ENCODE data around the gene HK1. TPM values are rescaled to one million over a fixed set of nuclear protein-coding genes. Genes with fewer than 3 reads are reported as not detected.

HK1 gene
- total RNA-seq, 2 donors from 2014 or later: 15.8 to 17.1 TPM

- intact Hi-C loops (cut with DNase I): no loop called here
- WGBS, 2 donors: 64 to 66% methylated on average over 1 of the region's 1 CpG
- DNase-seq (no peak), ATAC-seq (no peak)
- Histone ChIP-seq H3K27ac (no peak overlapping the region), H3K9me3 (no peaks in the 10 kb centered on the region), H3K27me3 (no peaks in the 10 kb centered on the region), H3K36me3 (replicated peaks in 1 of 2; ENCODE audit: insufficient read depth in 1 of 2, low read depth in 2 of 2) (peaks cover 0 to 1% of the 10 kb centered on the region in 2 donors), H3K4me3 (no peak overlapping the region), H3K4me1 (no peaks in the 10 kb centered on the region)
- TF ChIP-seq CTCF (IDR thresholded peaks at IDR 0.05) (no peak), POLR2A (IDR thresholded peaks at IDR 0.05) (no peak)
Measured at GRCh38 chr10:69397972-69398371, 119.7 kb downstream of the HK1 start.

- H3K27me3 ChIP-seq: no peaks in the 10 kb centered on the region
- H3K9me3 ChIP-seq: no peaks in the 10 kb centered on the region
- no peaks in the 10 kb centered on the region for H3K4me1 ChIP-seq
- intact Hi-C loops (cut with DNase I): no loop called here
- no peak overlapping the region for H3K4me3 ChIP-seq
- H3K27ac ChIP-seq: no peak overlapping the region
- DNase-seq: no peak
- 69 to 71% methylated on average over 15 to 16 of the region's 16 CpGs for WGBS, 2 donors
- ATAC-seq: no peak
- TF ChIP-seq POLR2A (IDR thresholded peaks at IDR 0.05): no peak
- no peak for TF ChIP-seq CTCF (IDR thresholded peaks at IDR 0.05)
- H3K36me3 ChIP-seq (replicated peaks in 1 of 2; ENCODE audit: insufficient read depth in 1 of 2, low read depth in 2 of 2): peaks cover 0 to 1% of the 10 kb centered on the region in 2 donors
Measured at GRCh38 chr10:69398466-69398865, 120.2 kb downstream of the HK1 start.

- TF ChIP-seq CTCF (IDR thresholded peaks at IDR 0.05) (no peak), POLR2A (IDR thresholded peaks at IDR 0.05) (no peak)
- 90 to 93% methylated on average over 22 to 23 of the region's 23 CpGs for WGBS, 2 donors
- no peak overlapping the region for H3K27ac ChIP-seq
Measured at GRCh38 chr10:69400936-69401335, 122.6 kb downstream of the HK1 start.

GRCh38 chr10:69401416-69401815 lies 123.1 kb downstream of the HK1 start:
- WGBS, 2 donors: 75 to 82% methylated on average over 11 of the region's 11 CpGs
- DNase-seq (no peak), ATAC-seq (no peak)
- Histone ChIP-seq H3K36me3 (replicated peaks in 1 of 2; ENCODE audit: insufficient read depth in 1 of 2, low read depth in 2 of 2) (peaks cover 0 to 1% of the 10 kb centered on the region in 2 donors), H3K9me3 (no peaks in the 10 kb centered on the region), H3K4me3 (no peak overlapping the region), H3K4me1 (no peaks in the 10 kb centered on the region), H3K27me3 (no peaks in the 10 kb centered on the region), H3K27ac (no peak overlapping the region)
- no peak for TF ChIP-seq CTCF (IDR thresholded peaks at IDR 0.05)
- TF ChIP-seq POLR2A (IDR thresholded peaks at IDR 0.05): no peak
- intact Hi-C loops (cut with DNase I): loop anchor here (10.0 kb wide), 1 partner anchor 233 kb away; the partner anchor contains the start of gene FAM241B

More at GRCh38 chr10:69400936-69401335, 122.6 kb downstream of the HK1 start:
- DNase-seq (no peak), ATAC-seq (no peak)
- H3K9me3 ChIP-seq: no peaks in the 10 kb centered on the region
- intact Hi-C loops (cut with DNase I): loop anchor here (10.0 kb wide), 1 partner anchor 234 kb away; the partner anchor contains the start of gene FAM241B
- no peaks in the 10 kb centered on the region for H3K27me3 ChIP-seq
- peaks cover 0 to 1% of the 10 kb centered on the region in 2 donors for H3K36me3 ChIP-seq (replicated peaks in 1 of 2; ENCODE audit: insufficient read depth in 1 of 2, low read depth in 2 of 2)
- H3K4me3 ChIP-seq: no peak overlapping the region
- no peaks in the 10 kb centered on the region for H3K4me1 ChIP-seq

GRCh38 chr10:69402386-69402785 lies 124.1 kb downstream of the HK1 start:
- no peak overlapping the region for H3K27ac ChIP-seq
- no peaks in the 10 kb centered on the region for H3K9me3 ChIP-seq
- H3K27me3 ChIP-seq: no peaks in the 10 kb centered on the region
- peaks cover 0 to 1% of the 10 kb centered on the region in 2 donors for H3K36me3 ChIP-seq (replicated peaks in 1 of 2; ENCODE audit: insufficient read depth in 1 of 2, low read depth in 2 of 2)
- no peaks in the 10 kb centered on the region for H3K4me1 ChIP-seq
- no peak overlapping the region for H3K4me3 ChIP-seq
- no peak for ATAC-seq
- TF ChIP-seq POLR2A (IDR thresholded peaks at IDR 0.05): no peak
- TF ChIP-seq CTCF (IDR thresholded peaks at IDR 0.05): no peak
- intact Hi-C loops (cut with DNase I): loop anchor here (10.0 kb wide), 1 partner anchor 232 kb away; the partner anchor contains the start of gene FAM241B
- WGBS, 2 donors: 68 to 71% methylated on average over 6 of the region's 6 CpGs
- no peak for DNase-seq
